WTC11 (cell line): ENCODE data around the gene SLC26A2. TPM values are rescaled to one million over a fixed set of nuclear protein-coding genes. Genes with fewer than 3 reads are reported as not detected.
A peak's percentile ranks its signal among the peaks of the same experiment; 100 is the strongest.

Source experiments
- CREB1 ChIP-seq: sonication (generic); formaldehyde crosslinking; IDR thresholded peaks from 2 replicates; pipeline ENCODE4 v1.8.0; 2023; ENCODE audit warnings: mild to moderate bottlenecking, missing genetic modification reagents
- ELF4 ChIP-seq: sonication (generic); formaldehyde crosslinking; IDR thresholded peaks from 2 replicates; pipeline ENCODE4 v1.8.1; 2022; ENCODE audit warnings: low read depth, mild to moderate bottlenecking, moderate library complexity, missing genetic modification reagents
- FOXP4 ChIP-seq: sonication (generic); formaldehyde crosslinking; IDR thresholded peaks from 2 replicates; pipeline ENCODE4 v1.8.0; 2022; ENCODE audit warnings: mild to moderate bottlenecking, missing genetic modification reagents
- HMGA2 ChIP-seq: fragments of 250-450 bp; sonication (Bioruptor Pico); IDR thresholded peaks from 2 replicates; pipeline ENCODE4 v1.4.0; 2021; ENCODE audit warnings: mild to moderate bottlenecking, moderate library complexity
- KAT7 ChIP-seq: sonication (generic); formaldehyde crosslinking; IDR thresholded peaks from 2 replicates; pipeline ENCODE4 v1.8.1; 2023; ENCODE audit warnings: missing genetic modification reagents, mild to moderate bottlenecking, borderline replicate concordance
- NR3C1 ChIP-seq: sonication (generic); formaldehyde crosslinking; conservative IDR thresholded peaks from 2 replicates; pipeline ENCODE4 v1.8.1; 2023; ENCODE audit warnings: low read depth, mild to moderate bottlenecking, missing genetic modification reagents
- PRDM15 ChIP-seq: sonication (generic); formaldehyde crosslinking; IDR thresholded peaks from 2 replicates; pipeline ENCODE4 v1.8.0; 2022; ENCODE audit warnings: missing genetic modification reagents
- PRRX2 ChIP-seq: fragments of 250-450 bp; sonication (Bioruptor Pico); IDR thresholded peaks from 2 replicates; pipeline ENCODE4 v1.8.0; 2021; ENCODE audit warnings: mild to moderate bottlenecking
- STAT6 ChIP-seq: sonication (generic); formaldehyde crosslinking; conservative IDR thresholded peaks from 2 replicates; pipeline ENCODE4 v1.8.1; 2023; ENCODE audit warnings: mild to moderate bottlenecking, low read depth, missing genetic modification reagents, moderate library complexity
- ZBTB43 ChIP-seq: sonication (generic); formaldehyde crosslinking; IDR thresholded peaks from 2 replicates; pipeline ENCODE4 v1.8.1; 2023; ENCODE audit warnings: mild to moderate bottlenecking, missing genetic modification reagents
- total RNA-seq: library from RNA; stranded (reverse); gene quantifications from 3 replicates; pipeline ENCODE4 v1.2.3, GENCODE V29; 2021
- TF ChIP-seq, protein P1 (sequence below): fragments of 250-450 bp; sonication (Bioruptor Pico); IDR thresholded peaks from 2 replicates; pipeline ENCODE4 v1.9.0; 2021; ENCODE audit warnings: moderate library complexity, mild to moderate bottlenecking, inconsistent platforms, borderline replicate concordance
- TF ChIP-seq, protein P2 (sequence below): sonication (generic); formaldehyde crosslinking; IDR thresholded peaks from 2 replicates; pipeline ENCODE4 v1.8.0; 2023; ENCODE audit warnings: missing genetic modification reagents
- TF ChIP-seq, protein P3 (sequence below): sonication (generic); formaldehyde crosslinking; IDR thresholded peaks from 2 replicates; pipeline ENCODE4 v1.8.1; 2023; ENCODE audit warnings: mild to moderate bottlenecking, missing genetic modification reagents

Gene SLC26A2
- total RNA-seq, 1 experiment from 2014 or later = 11.1 TPM

GRCh38 chr5:150000256-150000989 lies 39.9 kb downstream of the SLC26A2 start, which contains the start of the genes HMGXB3 and TIGD6 (continued):
- TF ChIP-seq PRDM15 (no peak), STAT6 (no peak), KAT7 (no peak), ELF4 (CRISPR knock-in tag) (no peak), CREB1 (CRISPR knock-in tag) (peak; percentile 92; the same call in 1 of the 2 replicates), ZBTB43 (no peak), PRRX2 (no peak), HMGA2 (CRISPR knock-in tag) (no peak), FOXP4 (CRISPR knock-in tag) (peak; percentile 72), NR3C1 (CRISPR knock-in tag) (0 out of 2 replicates have a peak, but pooled peaks have one; percentile 73)
- TF ChIP-seq, protein P1, sequence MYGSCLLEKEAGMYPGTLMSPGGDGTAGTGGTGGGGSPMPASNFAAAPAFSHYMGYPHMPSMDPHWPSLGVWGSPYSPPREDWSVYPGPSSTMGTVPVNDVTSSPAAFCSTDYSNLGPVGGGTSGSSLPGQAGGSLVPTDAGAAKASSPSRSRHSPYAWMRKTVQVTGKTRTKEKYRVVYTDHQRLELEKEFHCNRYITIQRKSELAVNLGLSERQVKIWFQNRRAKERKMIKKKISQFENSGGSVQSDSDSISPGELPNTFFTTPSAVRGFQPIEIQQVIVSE (CRISPR knock-in tag) = no peak
- TF ChIP-seq, protein P2, sequence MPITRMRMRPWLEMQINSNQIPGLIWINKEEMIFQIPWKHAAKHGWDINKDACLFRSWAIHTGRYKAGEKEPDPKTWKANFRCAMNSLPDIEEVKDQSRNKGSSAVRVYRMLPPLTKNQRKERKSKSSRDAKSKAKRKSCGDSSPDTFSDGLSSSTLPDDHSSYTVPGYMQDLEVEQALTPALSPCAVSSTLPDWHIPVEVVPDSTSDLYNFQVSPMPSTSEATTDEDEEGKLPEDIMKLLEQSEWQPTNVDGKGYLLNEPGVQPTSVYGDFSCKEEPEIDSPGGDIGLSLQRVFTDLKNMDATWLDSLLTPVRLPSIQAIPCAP (CRISPR knock-in tag) = no peak
- TF ChIP-seq, protein P3, sequence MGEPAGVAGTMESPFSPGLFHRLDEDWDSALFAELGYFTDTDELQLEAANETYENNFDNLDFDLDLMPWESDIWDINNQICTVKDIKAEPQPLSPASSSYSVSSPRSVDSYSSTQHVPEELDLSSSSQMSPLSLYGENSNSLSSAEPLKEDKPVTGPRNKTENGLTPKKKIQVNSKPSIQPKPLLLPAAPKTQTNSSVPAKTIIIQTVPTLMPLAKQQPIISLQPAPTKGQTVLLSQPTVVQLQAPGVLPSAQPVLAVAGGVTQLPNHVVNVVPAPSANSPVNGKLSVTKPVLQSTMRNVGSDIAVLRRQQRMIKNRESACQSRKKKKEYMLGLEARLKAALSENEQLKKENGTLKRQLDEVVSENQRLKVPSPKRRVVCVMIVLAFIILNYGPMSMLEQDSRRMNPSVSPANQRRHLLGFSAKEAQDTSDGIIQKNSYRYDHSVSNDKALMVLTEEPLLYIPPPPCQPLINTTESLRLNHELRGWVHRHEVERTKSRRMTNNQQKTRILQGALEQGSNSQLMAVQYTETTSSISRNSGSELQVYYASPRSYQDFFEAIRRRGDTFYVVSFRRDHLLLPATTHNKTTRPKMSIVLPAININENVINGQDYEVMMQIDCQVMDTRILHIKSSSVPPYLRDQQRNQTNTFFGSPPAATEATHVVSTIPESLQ = no peak
